ENCODE data around the gene FOLR3.

DNA sequence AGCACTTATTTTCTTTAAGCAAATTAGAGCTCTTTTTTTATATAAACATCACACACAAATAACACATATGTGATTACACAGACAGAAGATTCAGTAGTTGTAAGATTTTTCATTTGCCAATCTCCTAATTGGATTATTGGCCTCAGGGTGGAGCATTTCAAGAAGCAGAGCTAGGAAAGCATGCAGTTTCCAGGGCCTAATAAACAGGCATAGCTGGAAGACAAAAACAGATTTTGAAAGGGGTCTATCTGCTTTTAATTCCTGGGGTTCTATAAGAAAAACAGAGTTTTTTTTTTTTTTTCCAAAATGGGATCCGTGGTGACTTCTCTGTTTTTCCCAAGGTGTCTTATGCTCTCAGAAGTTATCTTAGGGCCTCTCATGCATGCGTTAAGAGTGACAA lies 7.6 kb upstream of the FOLR3 start:
- TF ChIP-seq, protein P1, sequence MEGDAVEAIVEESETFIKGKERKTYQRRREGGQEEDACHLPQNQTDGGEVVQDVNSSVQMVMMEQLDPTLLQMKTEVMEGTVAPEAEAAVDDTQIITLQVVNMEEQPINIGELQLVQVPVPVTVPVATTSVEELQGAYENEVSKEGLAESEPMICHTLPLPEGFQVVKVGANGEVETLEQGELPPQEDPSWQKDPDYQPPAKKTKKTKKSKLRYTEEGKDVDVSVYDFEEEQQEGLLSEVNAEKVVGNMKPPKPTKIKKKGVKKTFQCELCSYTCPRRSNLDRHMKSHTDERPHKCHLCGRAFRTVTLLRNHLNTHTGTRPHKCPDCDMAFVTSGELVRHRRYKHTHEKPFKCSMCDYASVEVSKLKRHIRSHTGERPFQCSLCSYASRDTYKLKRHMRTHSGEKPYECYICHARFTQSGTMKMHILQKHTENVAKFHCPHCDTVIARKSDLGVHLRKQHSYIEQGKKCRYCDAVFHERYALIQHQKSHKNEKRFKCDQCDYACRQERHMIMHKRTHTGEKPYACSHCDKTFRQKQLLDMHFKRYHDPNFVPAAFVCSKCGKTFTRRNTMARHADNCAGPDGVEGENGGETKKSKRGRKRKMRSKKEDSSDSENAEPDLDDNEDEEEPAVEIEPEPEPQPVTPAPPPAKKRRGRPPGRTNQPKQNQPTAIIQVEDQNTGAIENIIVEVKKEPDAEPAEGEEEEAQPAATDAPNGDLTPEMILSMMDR (IDR thresholded peaks at IDR 0.05), result no peak
- no peak for TF ChIP-seq POLR2A (IDR thresholded peaks at IDR 0.05)
